CD14-positive monocyte (primary cell): ENCODE data around the gene CARD16. TPM values are rescaled to one million over a fixed set of nuclear protein-coding genes. Genes with fewer than 3 reads are reported as not detected.

Experiments used
- DNase-seq, 3 donors: peaks; one replicate each; pipeline ENCODE4 v3.0.0-alpha.2; 2011 to 2022
- H2AFZ ChIP-seq: 2 replicates; pipeline ENCODE4 v1.6.0; 2012; ENCODE audit warnings: mild to moderate bottlenecking, low read depth, low read length, inconsistent platforms; ENCODE audit not compliant: insufficient read depth, poor library complexity, severe bottlenecking
- H3K27ac ChIP-seq, 2 donors: 1 replicate in 1 of 2; 2 replicates in 1 of 2; pipeline ENCODE4 v1.5.1; 2012 to 2013; ENCODE audit warnings: low read length in 2 of 2, control low read depth in 1 of 2, inconsistent platforms in 1 of 2, low read depth in 1 of 2, mild to moderate bottlenecking in 1 of 2
- H3K27me3 ChIP-seq, 2 donors: one replicate each; pipeline versions ENCODE4 v1.6.0 to v1.6.1; 2011 to 2013; ENCODE audit warnings: low read length in 2 of 2; ENCODE audit not compliant: control insufficient read depth in 2 of 2, insufficient read depth in 2 of 2
- H3K36me3 ChIP-seq, 2 donors: replicated peaks in 1 of 2; 1 replicate in 1 of 2; 2 replicates in 1 of 2; pipeline versions ENCODE4 v1.5.1 to v1.6.1; 2012 to 2013; ENCODE audit warnings: low read length in 2 of 2, control low read depth in 1 of 2, inconsistent platforms in 1 of 2, mild to moderate bottlenecking in 1 of 2; ENCODE audit not compliant: insufficient read depth in 2 of 2, control insufficient read depth in 1 of 2
- H3K4me1 ChIP-seq, 2 donors: 1 replicate in 1 of 2; 2 replicates in 1 of 2; pipeline versions ENCODE4 v1.5.1 to v1.6.1; 2012 to 2013; ENCODE audit warnings: low read length in 2 of 2, control low read depth in 1 of 2, inconsistent platforms in 1 of 2, mild to moderate bottlenecking in 1 of 2, moderate library complexity in 1 of 2; ENCODE audit not compliant: insufficient read depth in 2 of 2, control insufficient read depth in 1 of 2
- H3K4me2 ChIP-seq: replicated peaks from 2 replicates; pipeline ENCODE3; 2012; ENCODE audit warnings: low read length, moderate library complexity, mild to moderate bottlenecking; ENCODE audit not compliant: poor library complexity, severe bottlenecking; ENCODE audit errors: extremely low read depth
- H3K4me3 ChIP-seq, 3 experiments: fragments of 200-600 bp in 1 of 3; sonication (generic) in 1 of 3; replicated peaks in 1 of 3; 1 replicate in 2 of 3; 2 replicates in 1 of 3; pipeline ENCODE4 v1.5.1; 2011 to 2013; ENCODE audit warnings: low read length in 3 of 3, mild to moderate bottlenecking in 3 of 3, control low read depth in 2 of 3, low read depth in 2 of 3, inconsistent platforms in 1 of 3, moderate library complexity in 1 of 3
- H3K79me2 ChIP-seq: 2 replicates; pipeline ENCODE4 v1.6.0; 2012; ENCODE audit warnings: mild to moderate bottlenecking, control low read depth, inconsistent platforms, low read length, moderate library complexity; ENCODE audit not compliant: insufficient read depth
- H3K9ac ChIP-seq: 2 replicates; pipeline ENCODE4 v1.6.0; 2017; ENCODE audit warnings: low read length, mild to moderate bottlenecking; ENCODE audit not compliant: insufficient read depth, poor library complexity, severe bottlenecking
- H3K9me3 ChIP-seq, 2 donors: replicated peaks in 1 of 2; 1 replicate in 1 of 2; 2 replicates in 1 of 2; pipeline versions ENCODE4 v1.5.1 to v1.6.1; 2012 to 2013; ENCODE audit warnings: low read length in 2 of 2, control low read depth in 1 of 2; ENCODE audit not compliant: control insufficient read depth in 1 of 2, insufficient read depth in 1 of 2
- H4K20me1 ChIP-seq: 2 replicates; pipeline ENCODE4 v1.6.0; 2012; ENCODE audit warnings: mild to moderate bottlenecking, low read length, control low read depth, moderate library complexity; ENCODE audit not compliant: insufficient read depth
- H3K27ac Mint-ChIP-seq, 7 donors: one replicate each; pipeline ENCODE4 v1.8.0; 2020; ENCODE audit warnings: mild to moderate bottlenecking in 7 of 7, mixed read lengths in 7 of 7, moderate library complexity in 6 of 7, inconsistent platforms in 2 of 7
- H3K27me3 Mint-ChIP-seq, 3 donors: one replicate each; pipeline ENCODE4 v1.8.0; 2021 to 2022; ENCODE audit warnings: low read depth in 3 of 3, mild to moderate bottlenecking in 3 of 3, mixed read lengths in 3 of 3, moderate library complexity in 3 of 3, inconsistent platforms in 1 of 3
- H3K36me3 Mint-ChIP-seq, 2 donors: one replicate each; pipeline ENCODE4 v1.8.0; 2020; ENCODE audit warnings: mixed read lengths in 2 of 2, inconsistent platforms in 1 of 2, mild to moderate bottlenecking in 1 of 2
- H3K4me1 Mint-ChIP-seq: one replicate; pipeline ENCODE4 v1.8.0; 2020; ENCODE audit warnings: mild to moderate bottlenecking, mixed read lengths
- H3K4me3 Mint-ChIP-seq, 2 donors: one replicate each; pipeline ENCODE4 v1.8.0; 2020; ENCODE audit warnings: mild to moderate bottlenecking in 2 of 2, mixed read lengths in 2 of 2, moderate library complexity in 1 of 2
- H3K9me3 Mint-ChIP-seq, 7 donors: one replicate each; pipeline ENCODE4 v1.8.0; 2020 to 2022; ENCODE audit warnings: mixed read lengths in 7 of 7, mild to moderate bottlenecking in 6 of 7, moderate library complexity in 6 of 7, inconsistent platforms in 2 of 7
- CTCF ChIP-seq: fragments of 200-600 bp; IDR thresholded peaks from one replicate; pipeline ENCODE4 v1.8.0; 2022; ENCODE audit warnings: antibody characterized with exemption, mild to moderate bottlenecking
- WGBS: methylation state at CpG from one replicate; pipeline ENCODE4 v1.1.5; 2013; ENCODE audit warnings: missing lambda C conversion rate; ENCODE audit not compliant: insufficient coverage; 5-methylcytosine and 5-hydroxymethylcytosine counted together
- intact Hi-C, 2 donors: fragments of 100-400 bp; cut with micrococcal nuclease; formaldehyde crosslinking; loops; one replicate each; pipeline versions ENCODE4 v1.15.0 to v1.15.1; 2023
- polyA plus RNA-seq, 3 donors: library from polyadenylated mRNA; depleted of rRNA in 1 of 3; unstranded in 2 of 3; stranded (reverse) in 1 of 3; fragments of 300-500 nt in 2 of 3; fragments of >200 nt in 1 of 3; fragmentation: Illumina TruSeq in 2 of 3; gene quantifications; 1 replicate in 2 of 3; 2 replicates in 1 of 3; pipeline ENCODE4 v1.2.3, GENCODE V29; 2012 to 2021

Gene CARD16
- polyA plus RNA-seq, 3 donors = 294 to 731 (median 671) TPM

DNA sequence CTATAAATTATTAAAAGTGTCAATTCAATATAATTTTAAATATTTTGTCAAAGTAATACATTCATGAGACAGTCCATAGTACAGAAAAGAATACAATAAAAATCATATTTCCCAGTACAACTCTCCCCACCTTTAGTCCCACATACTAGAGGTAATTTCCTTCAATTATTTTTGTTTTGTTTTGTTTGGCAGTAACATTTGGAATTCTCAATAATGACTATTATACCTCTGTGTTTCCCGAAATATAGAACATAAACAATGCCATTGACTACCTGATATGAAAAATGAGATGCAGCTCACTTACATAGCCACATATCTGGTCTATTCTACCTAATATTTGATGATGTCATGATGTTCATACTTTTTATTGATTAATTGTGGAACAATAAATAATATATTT is 52.4 kb downstream of the CARD16 start:
- Histone ChIP-seq H3K9ac (no peak overlapping the region), H3K36me3 (no peaks in the 10 kb centered on the region), H3K27ac (no peak overlapping the region), H3K4me1 (no peaks in the 10 kb centered on the region), H3K79me2 (no peaks in the 10 kb centered on the region), H4K20me1 (no peaks in the 10 kb centered on the region), H3K9me3 (no peaks in the 10 kb centered on the region), H3K4me2 (no peak overlapping the region), H3K4me3 (no peak overlapping the region), H3K27me3 (no peaks in the 10 kb centered on the region), H2AFZ (no peak overlapping the region)
- no CpG with 5 or more reads among the region's 1 CpG for WGBS
- DNase-seq = no peak
- no peak overlapping the region for H3K27ac Mint-ChIP-seq
- peaks cover 0 to 11% (median 4%) of the 10 kb centered on the region in 7 donors for H3K9me3 Mint-ChIP-seq
- no peak overlapping the region for H3K4me3 Mint-ChIP-seq
- intact Hi-C loops = no loop called here
- H3K36me3 Mint-ChIP-seq = peaks cover 0 to 3% of the 10 kb centered on the region in 2 donors
- H3K4me1 Mint-ChIP-seq = no peaks in the 10 kb centered on the region
- H3K27me3 Mint-ChIP-seq = no peaks in the 10 kb centered on the region
- no peak for TF ChIP-seq CTCF

DNA sequence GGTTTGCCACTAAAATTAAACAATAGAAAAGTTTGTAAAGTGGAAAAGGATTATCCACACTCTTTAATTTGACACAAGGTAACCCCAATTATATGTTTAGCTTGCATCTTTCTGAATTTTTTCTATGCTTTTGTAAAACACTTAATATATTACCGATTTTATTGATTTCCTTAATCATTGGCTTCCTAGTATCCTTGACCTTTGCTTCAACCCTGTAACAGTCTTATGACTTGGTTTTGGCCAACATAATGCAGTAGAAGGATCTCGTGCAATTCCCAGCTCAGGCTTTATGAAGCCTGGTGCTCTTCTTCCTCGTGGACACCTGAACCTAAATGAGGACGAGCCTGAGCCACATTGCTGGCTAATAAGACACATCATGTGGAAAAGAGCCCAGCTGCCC is 53.1 kb downstream of the CARD16 start:
- Mint-ChIP-seq H3K9me3 (peaks cover 0 to 11% (median 5%) of the 10 kb centered on the region in 7 donors), H3K4me1 (no peaks in the 10 kb centered on the region), H3K4me3 (peak overlapping the region in 1 of 2 donors; percentile 4), H3K27ac (peak overlapping the region in 1 of 7 donors; percentile 29), H3K36me3 (peaks cover 0 to 3% of the 10 kb centered on the region in 2 donors), H3K27me3 (peaks cover 0 to under 1% (median 0%) of the 10 kb centered on the region in 3 donors)
- Histone ChIP-seq H2AFZ (no peak overlapping the region), H3K27ac (no peak overlapping the region), H3K79me2 (no peaks in the 10 kb centered on the region), H3K4me2 (no peak overlapping the region), H3K36me3 (no peaks in the 10 kb centered on the region), H3K4me1 (no peaks in the 10 kb centered on the region), H3K9me3 (no peaks in the 10 kb centered on the region), H3K27me3 (no peaks in the 10 kb centered on the region), H3K4me3 (no peak overlapping the region), H4K20me1 (no peaks in the 10 kb centered on the region), H3K9ac (no peak overlapping the region)
- TF ChIP-seq CTCF = no peak
- no peak for DNase-seq
- WGBS = 92% methylated on average over 4 of the region's 4 CpGs
- intact Hi-C loops = no loop called here

Other genes starting within 250 kb of the CARD16 start
- gene CASP12, start 146.9 kb downstream of the CARD16 start, polyA plus RNA-seq = not detected
- 100 to 1,000 TPM; 148 to 213 (median 163) TPM for gene CASP4, start 76.8 kb downstream of the CARD16 start, polyA plus RNA-seq
- 1 to 10 TPM; 2.3 to 6.4 (median 4.4) TPM for gene CASP5, start 22.2 kb downstream of the CARD16 start, polyA plus RNA-seq
- 100 to 1,000 TPM; 210 to 460 (median 433) TPM for gene CASP1, start 10.2 kb downstream of the CARD16 start, polyA plus RNA-seq
- gene CARD18, start 94.4 kb upstream of the CARD16 start, polyA plus RNA-seq = not detected